ENCODE data around the gene ZNF362.
A peak's percentile ranks its signal among the peaks of the same experiment; 100 is the strongest.

Gene ZNF362

DNA sequence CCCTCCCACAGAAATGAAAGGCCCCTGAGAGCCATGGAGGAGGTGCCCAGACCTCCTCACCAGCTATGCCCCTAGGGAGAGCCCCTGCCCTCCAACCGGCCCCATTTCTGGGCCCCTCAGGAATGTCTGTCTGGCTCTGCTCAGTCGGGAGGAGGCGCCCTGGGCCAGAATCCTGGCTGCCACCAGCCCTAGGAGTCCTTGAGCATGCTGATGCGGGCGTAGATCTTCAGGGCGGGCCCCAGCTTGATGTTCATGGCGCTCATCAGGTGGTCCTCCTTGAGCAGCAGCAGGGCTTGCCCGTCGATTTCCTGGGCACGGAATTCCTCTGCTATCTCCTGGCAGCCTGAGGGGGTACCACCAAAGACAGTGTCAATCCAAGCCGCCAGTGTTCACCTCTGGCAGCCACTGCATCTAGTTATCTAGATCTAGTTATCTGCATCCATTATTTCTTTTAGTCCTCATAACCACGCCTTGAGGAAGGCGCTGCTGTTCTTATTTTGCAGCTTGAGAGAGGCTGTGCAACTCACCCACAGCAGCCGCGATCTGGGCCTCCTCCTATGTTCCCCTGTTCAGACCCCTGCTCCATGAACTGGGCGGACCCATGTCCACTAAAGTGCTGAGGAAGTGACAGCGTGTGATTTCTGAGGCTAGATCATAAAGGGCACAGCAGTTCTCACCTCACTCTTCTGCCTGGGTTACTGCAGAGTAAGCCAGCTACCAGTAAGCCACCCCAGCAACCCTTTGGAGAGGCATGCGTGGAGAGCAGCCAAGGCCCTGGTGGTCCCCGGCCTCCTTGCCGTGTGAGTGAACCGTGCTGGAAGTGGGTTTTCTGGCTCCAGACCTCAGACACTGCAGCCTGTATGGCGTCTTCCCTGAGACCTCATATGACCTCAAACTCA lies 68.6 kb downstream of the ZNF362 start:
- no peak overlapping the region for H3K4me3 ChIP-seq
- H3K4me2 ChIP-seq, result no peak overlapping the region
- peaks cover 0 to 44% (median 8%) of the 10 kb centered on the region in 10 experiments; a peak in 9 of 20 replicates for H3K4me1 ChIP-seq
- no peaks in the 10 kb centered on the region for H3K27me3 ChIP-seq
- H3K9me3 ChIP-seq (replicated peaks in 1 of 11), result no peaks in the 10 kb centered on the region
- peaks cover 43 to 100% (median 90%) of the 10 kb centered on the region in 11 experiments for H4K20me1 ChIP-seq
- H3K9ac ChIP-seq, result peak overlapping the region in 4 of 11 experiments; percentile 3 to 40 (median 16); a peak in 1 of 22 replicates
- no peak for TF ChIP-seq Cebpa-rat (IDR thresholded peaks at IDR 0.05)
- peaks cover 78 to 90% (median 84%) of the 10 kb centered on the region in 11 experiments for H3K36me3 ChIP-seq
- no peak overlapping the region for H3K27ac ChIP-seq

DNA sequence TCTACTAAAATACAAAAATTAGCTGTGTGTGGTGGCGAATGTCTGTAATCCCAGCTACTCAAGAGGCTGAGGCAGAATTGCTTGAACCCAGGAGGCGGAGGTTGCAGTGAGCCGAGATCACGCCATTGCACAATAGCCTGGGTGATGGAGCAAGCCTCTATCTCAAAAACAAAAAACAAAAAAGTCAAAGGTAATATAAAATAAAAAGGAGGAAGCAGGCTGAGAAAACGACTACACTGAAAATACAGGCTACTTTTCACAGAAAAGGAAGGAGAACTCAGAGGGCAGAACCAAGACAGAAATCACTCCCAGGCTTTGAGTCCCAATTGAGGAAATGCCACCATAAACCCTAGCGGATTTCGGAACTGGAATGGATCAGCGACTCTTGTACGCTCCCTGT lies 70.5 kb downstream of the ZNF362 start:
- peak in 1 of 11 experiments; percentile 20; a peak in 2 of 22 replicates for TF ChIP-seq Cebpa-rat (IDR thresholded peaks at IDR 0.05)
- H3K27ac ChIP-seq, result peak overlapping the region in 4 of 11 experiments; percentile 10 to 26 (median 18); a peak in 2 of 22 replicates
- H4K20me1 ChIP-seq, result peaks cover 62 to 100% (median 99%) of the 10 kb centered on the region in 11 experiments
- H3K4me1 ChIP-seq, result peaks cover 2 to 58% (median 11%) of the 10 kb centered on the region in 10 experiments
- H3K4me3 ChIP-seq, result no peak overlapping the region
- H3K4me2 ChIP-seq, result peak overlapping the region in 3 of 11 experiments; percentile 26 to 29 (median 26); a peak in 3 of 22 replicates
- H3K36me3 ChIP-seq, result peaks cover 97 to 100% (median 100%) of the 10 kb centered on the region in 11 experiments
- no peaks in the 10 kb centered on the region for H3K27me3 ChIP-seq
- H3K9ac ChIP-seq, result no peak overlapping the region
- no peaks in the 10 kb centered on the region for H3K9me3 ChIP-seq (replicated peaks in 1 of 11)

DNA sequence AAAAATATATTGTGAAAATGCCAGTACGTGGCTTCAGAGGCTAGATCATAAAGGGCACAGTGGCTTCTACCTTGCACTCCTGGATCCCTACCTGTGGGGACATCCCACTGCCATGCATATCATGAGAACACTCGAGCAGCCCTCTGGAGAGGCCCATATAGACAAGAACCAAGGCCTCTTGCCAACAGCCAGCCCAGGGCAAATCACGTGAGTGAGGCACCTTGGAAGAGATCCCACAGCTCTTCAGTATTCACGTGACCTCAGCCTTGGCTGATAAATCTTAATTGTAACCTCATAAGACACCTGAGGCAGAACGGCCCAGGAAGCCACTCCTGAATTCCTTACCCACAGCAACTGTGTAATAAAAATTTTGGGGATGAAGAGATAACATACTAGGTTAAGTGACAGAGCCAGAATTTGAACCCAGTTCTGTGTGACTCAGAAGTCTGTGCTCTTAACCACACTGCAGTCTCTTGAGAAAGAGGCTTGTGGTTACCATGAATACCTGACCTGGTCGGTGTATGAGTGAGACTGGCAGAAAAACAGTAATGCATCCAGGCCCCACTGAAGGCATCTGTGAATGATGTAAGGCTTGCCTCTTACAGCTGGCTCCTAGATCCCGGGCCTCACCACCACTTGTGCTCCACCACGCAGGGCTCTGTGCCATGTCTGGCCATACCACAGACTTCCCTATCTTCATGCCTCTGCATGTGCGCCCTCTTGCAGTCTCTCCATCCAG lies 71.5 kb downstream of the ZNF362 start:
- peaks cover 12 to 68% (median 21%) of the 10 kb centered on the region in 10 experiments for H3K4me1 ChIP-seq
- no peaks in the 10 kb centered on the region for H3K27me3 ChIP-seq
- peaks cover 71 to 100% (median 99%) of the 10 kb centered on the region in 11 experiments for H4K20me1 ChIP-seq
- no peak overlapping the region for H3K9ac ChIP-seq
- H3K27ac ChIP-seq, result peak overlapping the region in 2 of 11 experiments; percentile 10 to 21; a peak in 1 of 22 replicates
- no peaks in the 10 kb centered on the region for H3K9me3 ChIP-seq (replicated peaks in 1 of 11)
- peaks cover 100% of the 10 kb centered on the region in 11 experiments for H3K36me3 ChIP-seq
- TF ChIP-seq Cebpa-rat (IDR thresholded peaks at IDR 0.05), result no peak
- H3K4me2 ChIP-seq, result peak overlapping the region in 3 of 11 experiments; percentile 26 to 29 (median 26); a peak in 7 of 22 replicates
- no peak overlapping the region for H3K4me3 ChIP-seq

DNA sequence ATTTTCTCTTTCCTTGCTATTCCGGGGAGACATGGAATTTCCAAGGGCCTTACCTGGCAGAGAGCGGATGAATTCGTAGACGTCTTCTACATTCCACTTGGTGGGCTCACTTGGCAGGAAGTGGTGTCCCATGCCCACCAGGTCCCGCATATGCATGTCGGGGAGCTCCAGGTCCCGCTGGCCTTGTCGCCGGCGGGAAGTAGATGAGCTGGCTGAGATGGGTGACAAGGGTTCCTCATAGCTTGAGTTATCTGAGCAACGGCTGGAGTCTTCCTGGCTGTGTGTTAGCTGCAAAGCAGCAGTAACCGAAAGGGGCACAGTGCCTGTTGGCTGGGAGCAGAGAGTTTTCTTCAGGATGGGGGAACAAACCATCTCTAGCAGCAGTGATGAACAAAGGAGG lies 72.5 kb downstream of the ZNF362 start:
- peaks cover 99 to 100% (median 100%) of the 10 kb centered on the region in 11 experiments for H3K36me3 ChIP-seq
- no peak for TF ChIP-seq Cebpa-rat (IDR thresholded peaks at IDR 0.05)
- H3K9ac ChIP-seq, result no peak overlapping the region
- H3K9me3 ChIP-seq (replicated peaks in 1 of 11), result no peaks in the 10 kb centered on the region
- H3K4me3 ChIP-seq, result no peak overlapping the region
- no peaks in the 10 kb centered on the region for H3K27me3 ChIP-seq
- 0 out of 22 replicates have a peak overlapping the region, but pooled peaks of 2 of the 11 experiments have one; percentile 0 to 10 for H3K4me2 ChIP-seq
- H3K27ac ChIP-seq, result no peak overlapping the region
- peaks cover 22 to 78% (median 31%) of the 10 kb centered on the region in 10 experiments for H3K4me1 ChIP-seq
- H4K20me1 ChIP-seq, result peaks cover 72 to 100% (median 99%) of the 10 kb centered on the region in 11 experiments

DNA sequence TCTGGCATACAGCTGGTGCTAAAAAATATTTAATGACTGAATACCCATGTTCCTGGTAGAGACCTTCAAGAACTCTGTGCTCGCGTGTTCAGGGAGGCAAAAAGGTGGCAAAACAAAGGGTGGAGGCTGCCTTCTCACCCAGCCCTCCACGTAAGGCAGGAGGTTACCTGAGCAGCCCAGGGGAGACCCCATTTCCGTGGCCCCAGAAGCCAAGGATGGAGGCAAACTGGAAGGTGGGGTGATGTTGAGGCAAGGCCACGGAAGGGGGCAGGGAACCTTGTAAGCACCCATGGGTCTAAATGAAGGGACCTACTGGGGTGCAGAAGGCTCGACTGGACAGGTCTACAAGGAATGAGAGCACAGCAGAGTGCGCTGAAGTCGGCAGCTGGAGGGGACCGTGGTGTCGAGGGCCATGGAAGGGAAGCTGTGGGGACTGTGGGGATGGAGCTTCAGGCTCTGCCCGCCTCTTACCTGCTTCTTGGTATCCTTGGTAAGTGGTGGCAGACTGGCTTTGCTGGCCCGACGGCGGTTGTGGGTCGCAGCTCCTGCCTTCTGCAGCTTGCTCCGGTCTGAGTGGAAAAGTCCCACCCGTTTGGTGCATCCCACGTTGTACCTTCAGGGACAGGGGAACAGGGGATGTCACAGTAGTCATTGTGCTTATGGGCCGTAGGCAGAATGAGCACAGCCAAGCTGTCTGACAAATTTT lies 73.5 kb downstream of the ZNF362 start:
- Histone ChIP-seq H3K9ac (no peak overlapping the region), H3K9me3 (replicated peaks in 1 of 11) (no peaks in the 10 kb centered on the region), H3K4me1 (peaks cover 31 to 87% (median 40%) of the 10 kb centered on the region in 10 experiments), H3K27me3 (no peaks in the 10 kb centered on the region), H3K4me2 (no peak overlapping the region), H3K27ac (no peak overlapping the region), H3K4me3 (no peak overlapping the region), H3K36me3 (peaks cover 99 to 100% (median 100%) of the 10 kb centered on the region in 11 experiments), H4K20me1 (peaks cover 74 to 100% (median 99%) of the 10 kb centered on the region in 11 experiments)
- no peak for TF ChIP-seq Cebpa-rat (IDR thresholded peaks at IDR 0.05)

DNA sequence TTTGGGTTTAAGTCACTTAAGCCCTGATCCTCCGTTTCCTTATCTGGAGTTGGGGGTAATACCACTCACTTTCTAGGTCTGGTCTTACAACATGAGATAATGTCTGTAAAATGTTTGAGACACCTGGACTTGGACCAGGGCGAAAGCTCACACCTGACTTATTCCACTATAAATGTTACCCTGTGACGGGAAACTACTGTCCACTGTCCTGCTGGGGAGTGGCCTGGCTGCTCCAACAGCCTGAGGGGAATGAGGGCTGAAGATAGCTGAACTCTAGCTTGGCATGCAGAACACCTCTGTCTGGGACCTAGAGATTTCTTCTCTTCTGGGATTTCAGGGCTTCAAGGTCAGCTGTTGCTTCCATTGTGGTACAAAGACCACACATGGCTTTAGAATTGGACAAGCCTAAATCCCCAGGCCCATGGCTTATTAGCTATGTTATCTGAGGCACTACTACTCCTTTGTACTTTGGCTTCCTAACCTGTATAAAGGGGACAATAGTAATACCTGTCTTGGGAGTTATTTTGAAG lies 74.1 kb downstream of the ZNF362 start:
- Histone ChIP-seq H4K20me1 (peaks cover 74 to 100% (median 99%) of the 10 kb centered on the region in 11 experiments), H3K4me1 (peaks cover 38 to 94% (median 47%) of the 10 kb centered on the region in 10 experiments), H3K27me3 (no peaks in the 10 kb centered on the region), H3K9me3 (replicated peaks in 1 of 11) (no peaks in the 10 kb centered on the region), H3K4me3 (no peak overlapping the region), H3K4me2 (no peak overlapping the region), H3K27ac (no peak overlapping the region), H3K9ac (no peak overlapping the region), H3K36me3 (peaks cover 93 to 100% (median 95%) of the 10 kb centered on the region in 11 experiments)
- TF ChIP-seq Cebpa-rat (IDR thresholded peaks at IDR 0.05), result no peak

DNA sequence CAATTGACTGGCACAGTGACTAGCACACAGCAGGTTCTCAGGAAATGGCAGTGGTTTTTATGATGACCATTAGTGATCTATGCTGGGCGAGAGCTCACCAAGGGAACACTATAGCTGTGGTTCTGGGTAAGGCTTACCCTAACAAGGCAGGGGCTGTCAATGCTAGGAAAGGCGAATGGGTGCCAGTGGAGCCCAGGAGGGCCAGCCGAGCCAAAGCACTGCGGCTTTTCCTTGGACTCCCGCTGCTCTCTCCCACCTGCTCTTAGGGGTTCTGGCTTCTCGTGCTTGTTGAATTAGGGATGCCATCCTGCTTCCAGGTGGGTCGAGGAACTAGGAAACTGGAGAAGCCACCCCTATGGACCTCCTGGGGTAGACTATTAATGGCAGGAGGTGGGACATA lies 74.6 kb downstream of the ZNF362 start:
- H3K27me3 ChIP-seq, result no peaks in the 10 kb centered on the region
- peaks cover 75 to 100% (median 99%) of the 10 kb centered on the region in 11 experiments for H4K20me1 ChIP-seq
- peaks cover 41 to 95% (median 51%) of the 10 kb centered on the region in 10 experiments for H3K4me1 ChIP-seq
- no peak for TF ChIP-seq Cebpa-rat (IDR thresholded peaks at IDR 0.05)
- H3K9ac ChIP-seq, result peak overlapping the region in 1 of 11 experiments; percentile 18; a peak in 1 of 22 replicates
- H3K4me2 ChIP-seq, result peak overlapping the region in 2 of 11 experiments; percentile 78 to 96; a peak in 1 of 22 replicates
- no peak overlapping the region for H3K4me3 ChIP-seq
- H3K27ac ChIP-seq, result peak overlapping the region in 1 of 11 experiments; percentile 29; a peak in 1 of 22 replicates
- H3K9me3 ChIP-seq (replicated peaks in 1 of 11), result no peaks in the 10 kb centered on the region
- H3K36me3 ChIP-seq, result peaks cover 88 to 100% (median 92%) of the 10 kb centered on the region in 11 experiments
